Measurements from ENCODE around the gene FASTK.

FASTK gene

GRCh38 chr7:151082141-151083070 is 1.8 kb upstream of the FASTK start:
- no peak for DNase-seq (ENCODE audit: low read depth in 3 of 3)

- no peak for DNase-seq (ENCODE audit: low read depth in 3 of 3)
Measured at GRCh38 chr7:151081170-151082101, 827 bp upstream of the FASTK start.

GRCh38 chr7:151080067-151080521 is 515 bp downstream of the FASTK start:
- no peak for DNase-seq (ENCODE audit: low read depth in 3 of 3)

- DNase-seq (ENCODE audit: low read depth in 3 of 3), result no peak
Measured at GRCh38 chr7:151079199-151079910, 1.3 kb downstream of the FASTK start.

- no peak for DNase-seq (ENCODE audit: low read depth in 3 of 3)
Measured at GRCh38 chr7:151078233-151079040, 2.2 kb downstream of the FASTK start.

GRCh38 chr7:151077705-151078232 is 2.8 kb downstream of the FASTK start:
- DNase-seq (ENCODE audit: low read depth in 3 of 3), result no peak

- DNase-seq (ENCODE audit: low read depth in 3 of 3), result no peak
Measured at GRCh38 chr7:151076863-151077704, 3.5 kb downstream of the FASTK start.

GRCh38 chr7:151075978-151076426 is 4.6 kb downstream of the FASTK start:
- no peak for DNase-seq (ENCODE audit: low read depth in 3 of 3)

GRCh38 chr7:151075662-151075971 is 5.0 kb downstream of the FASTK start:
- no peak for DNase-seq (ENCODE audit: low read depth in 3 of 3)

GRCh38 chr7:151074817-151075661 is 5.6 kb downstream of the FASTK start:
- DNase-seq (ENCODE audit: low read depth in 3 of 3), result no peak

GRCh38 chr7:151073990-151074389 is 6.6 kb downstream of the FASTK start:
- no peak for DNase-seq (ENCODE audit: low read depth in 3 of 3)

- no peak for DNase-seq (ENCODE audit: low read depth in 3 of 3)
Measured at GRCh38 chr7:151071032-151071866, 9.4 kb downstream of the FASTK start.

- no peak for DNase-seq (ENCODE audit: low read depth in 3 of 3)
Measured at GRCh38 chr7:151070574-151070960, 10.0 kb downstream of the FASTK start.

GRCh38 chr7:151069841-151070573 is 10.6 kb downstream of the FASTK start:
- DNase-seq (ENCODE audit: low read depth in 3 of 3), result no peak

GRCh38 chr7:151068069-151068773 is 12.4 kb downstream of the FASTK start:
- no peak for DNase-seq (ENCODE audit: low read depth in 3 of 3)

GRCh38 chr7:151066273-151066974 is 14.2 kb downstream of the FASTK start:
- DNase-seq (ENCODE audit: low read depth in 3 of 3), result no peak
